ENCODE data around the gene RNASE7.

DNA sequence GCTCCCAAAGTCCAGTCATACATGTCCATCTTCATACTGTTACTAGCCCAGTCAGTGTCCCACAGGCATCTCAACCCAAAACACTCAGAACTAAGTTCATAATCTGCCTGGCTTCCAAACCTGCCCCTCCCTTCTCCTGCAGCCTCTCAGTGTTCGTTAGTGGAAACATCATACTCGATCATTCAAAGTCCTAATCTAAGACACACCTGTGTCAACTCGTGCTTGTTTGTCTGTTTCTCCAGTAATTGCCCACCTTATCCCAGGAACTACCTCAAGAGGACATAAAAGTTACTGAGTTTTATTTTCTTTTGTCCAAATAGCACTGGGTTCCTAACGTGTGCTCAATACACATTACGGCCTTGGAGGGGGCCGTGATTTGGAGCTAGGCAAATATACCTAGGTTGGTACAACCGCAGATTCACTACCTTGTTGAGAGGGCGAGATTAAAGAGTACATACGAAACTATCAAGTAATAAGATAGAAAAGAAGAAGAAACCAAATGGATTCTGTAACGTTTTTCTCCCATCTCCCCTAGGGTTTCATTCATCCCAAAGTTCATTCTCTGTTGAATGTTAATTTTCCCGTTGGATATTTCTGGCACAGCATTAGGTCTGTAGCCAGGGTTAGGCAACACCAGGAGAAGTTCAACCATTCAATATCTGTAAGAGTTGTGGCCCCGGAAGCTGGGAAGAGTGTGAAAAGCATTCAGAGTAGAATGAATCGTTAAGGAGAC, 18.6 kb downstream of the RNASE7 start:
- no peak for TF ChIP-seq CTCF (IDR thresholded peaks at IDR 0.05)
- no peak for TF ChIP-seq POLR2A (IDR thresholded peaks at IDR 0.05)

Data from heart left ventricle (tissue), 13 donors.